Stimulated activated CD4-positive, alpha-beta T cell treated with anti-CD3 and anti-CD28 coated beads, Interleukin-12 subunit alpha, Interleukin-12 subunit beta, amount 100 ng/mL, for 24 hours (primary cell): ENCODE measurements around the gene ENTPD2.
"Not testable (repeated sequence)": the region's sequence is repeated elsewhere in the genome, so short reads cannot be mapped to it uniquely, and the experiment has no call there.

Source experiments
- DNase-seq, 2 experiments: peaks; one replicate each; pipeline ENCODE4 v3.0.0-alpha.2; 2020; ENCODE audit warnings: low read depth in 2 of 2

Gene ENTPD2

GRCh38 chr9:137064027-137064879 is 10.4 kb upstream of the ENTPD2 start:
- peak in 1 of 2 experiments; percentile 65 for DNase-seq

- no peak for DNase-seq
Measured at GRCh38 chr9:137063311-137064026, 9.6 kb upstream of the ENTPD2 start.

GRCh38 chr9:137062798-137063197 is 8.9 kb upstream of the ENTPD2 start:
- not testable (repeated sequence) for DNase-seq

GRCh38 chr9:137062384-137062783 is 8.5 kb upstream of the ENTPD2 start:
- DNase-seq, result no peak

- no peak for DNase-seq
Measured at GRCh38 chr9:137058521-137059234, 4.8 kb upstream of the ENTPD2 start.

- no peak for DNase-seq
Measured at GRCh38 chr9:137057545-137057944, 3.7 kb upstream of the ENTPD2 start.

- DNase-seq, result no peak
Measured at GRCh38 chr9:137056739-137057415, 3.0 kb upstream of the ENTPD2 start.

GRCh38 chr9:137055385-137056364 is 1.8 kb upstream of the ENTPD2 start:
- DNase-seq, result no peak

- DNase-seq, result no peak
Measured at GRCh38 chr9:137054932-137055384, 1.1 kb upstream of the ENTPD2 start.

GRCh38 chr9:137052998-137053943 is 590 bp downstream of the ENTPD2 start:
- DNase-seq, result no peak

- DNase-seq, result no peak
Measured at GRCh38 chr9:137052293-137052692, 1.6 kb downstream of the ENTPD2 start.

GRCh38 chr9:137051145-137051724 is 2.6 kb downstream of the ENTPD2 start:
- no peak for DNase-seq

- no peak for DNase-seq
Measured at GRCh38 chr9:137050570-137050969, 3.3 kb downstream of the ENTPD2 start.

- peak in 1 of 2 experiments; percentile 66 for DNase-seq
Measured at GRCh38 chr9:137049544-137050449, 4.1 kb downstream of the ENTPD2 start.

GRCh38 chr9:137048655-137049543 is 5.0 kb downstream of the ENTPD2 start:
- DNase-seq, result no peak

- DNase-seq, result peak; percentile 58 to 80
Measured at GRCh38 chr9:137046088-137046787, 7.6 kb downstream of the ENTPD2 start, which contains the start of gene NPDC1. TSS of gene NPDC1 (minus strand) at chr9:137046177. CDS start at chr9:137045989, 188 bp downstream.
